K562 (cell line): ENCODE data around the gene KDM4C. TPM values are rescaled to one million over a fixed set of nuclear protein-coding genes. Genes with fewer than 3 reads are reported as not detected.

Experiments
- ATAC-seq: fragments of 200-7000 bp; cut with Tn5 transposase; 3 replicates; pipeline ENCODE4 v1.9.1; 2020; ENCODE audit warnings: moderate library complexity
- BruUV-seq: library from RNA; stranded (reverse); fragments of 400-500 nt; replicated peaks from 2 replicates; lab custom pipeline; 2021; lab: Mats Ljungman, UMichigan
- CTCF ChIA-PET: fragments of 300-600 bp; formaldehyde crosslinking; extraction: SDS; loops from one replicate; lab custom pipeline; 2021; ENCODE audit warnings: low intra/inter-chr PET ratio; lab: Yijun Ruan, JAX
- POLR2A ChIA-PET: fragments of 300-600, 350-650 bp; sonication (Branson Sonifier 250); formaldehyde crosslinking; extraction: SDS; loops from one replicate; lab custom pipeline; 2021; ENCODE audit warnings: antibody characterized with exemption, inconsistent platforms; lab: Yijun Ruan, JAX
- DNase-seq, 4 experiments: peaks; one replicate each; pipeline versions ENCODE4 v3.0.0 to v3.0.0-alpha.2; 2011 to 2018; ENCODE audit warnings: low spot score in 3 of 4, mixed read lengths in 3 of 4; ENCODE audit errors: extremely low read depth in 1 of 4
- FAIRE-seq: peaks from 2 replicates; lab custom pipeline; 2011; peaks lifted over from hg19 to GRCh38; lab: Jason Lieb, UNC
- H2AFZ ChIP-seq: 2 replicates; pipeline ENCODE4 v1.6.0; 2011; ENCODE audit warnings: low read depth, low read length, control low read depth, inconsistent platforms
- H3K27ac ChIP-seq: fragments of 200-600 bp; 3 replicates; pipeline ENCODE4 v1.8.0; 2011; ENCODE audit warnings: low read depth, mild to moderate bottlenecking, control low read depth, inconsistent platforms, low read length, moderate library complexity, mixed read lengths; ENCODE audit errors: extremely low read depth
- H3K27me3 ChIP-seq, 2 experiments: fragments of 300-600 bp in 1 of 2; 2 replicates in 1 of 2; 3 replicates in 1 of 2; pipeline versions ENCODE4 v1.6.0 to v1.8.0; 2011; ENCODE audit warnings: inconsistent platforms in 2 of 2, low read length in 2 of 2, mild to moderate bottlenecking in 1 of 2, mixed read lengths in 1 of 2, moderate library complexity in 1 of 2; ENCODE audit not compliant: control insufficient read depth in 2 of 2, insufficient read depth in 2 of 2
- H3K36me3 ChIP-seq: fragments of 300-600 bp; 3 replicates; pipeline ENCODE4 v1.8.0; 2011; ENCODE audit warnings: mild to moderate bottlenecking, low read length, inconsistent platforms; ENCODE audit not compliant: control insufficient read depth, insufficient read depth
- H3K4me1 ChIP-seq, 2 experiments: fragments of 200-600 bp in 1 of 2; replicated peaks in 1 of 2; 2 replicates in 1 of 2; 3 replicates in 1 of 2; pipeline versions ENCODE4 v1.5.1 to v1.8.0; 2011; ENCODE audit warnings: inconsistent platforms in 2 of 2, low read length in 2 of 2, mild to moderate bottlenecking in 1 of 2, mixed read lengths in 1 of 2, moderate library complexity in 1 of 2; ENCODE audit not compliant: control insufficient read depth in 2 of 2, insufficient read depth in 2 of 2
- H3K4me2 ChIP-seq: 2 replicates; pipeline ENCODE4 v1.6.1; 2011; ENCODE audit warnings: low read length, control low read depth, inconsistent platforms, mixed read lengths; ENCODE audit not compliant: insufficient read depth
- H3K4me3 ChIP-seq: fragments of 200-600 bp; sonication (generic), shearing (Covaris generic); 2 replicates; pipeline ENCODE4 v1.5.1; 2016; ENCODE audit warnings: control low read depth, inconsistent platforms
- H3K79me2 ChIP-seq: fragments of 200-600 bp; 3 replicates; pipeline ENCODE4 v1.8.0; 2011; ENCODE audit warnings: low read length, inconsistent platforms; ENCODE audit not compliant: control insufficient read depth, insufficient read depth
- H3K9ac ChIP-seq, 2 experiments: 2 replicates each; pipeline versions ENCODE4 v1.6.0 to v1.6.1; 2011; ENCODE audit warnings: low read depth in 2 of 2, low read length in 2 of 2, control low read depth in 1 of 2, inconsistent platforms in 1 of 2, mild to moderate bottlenecking in 1 of 2, mixed read lengths in 1 of 2; ENCODE audit not compliant: insufficient read depth in 1 of 2
- H3K9me1 ChIP-seq: one replicate; pipeline ENCODE4 v1.6.0; 2011; ENCODE audit warnings: inconsistent platforms, mild to moderate bottlenecking, low read length, moderate library complexity; ENCODE audit not compliant: control insufficient read depth, insufficient read depth
- H3K9me3 ChIP-seq: replicated peaks from 2 replicates; pipeline ENCODE4 v1.5.1; 2011; ENCODE audit warnings: low read depth, low read length, inconsistent platforms; ENCODE audit not compliant: control insufficient read depth, insufficient read depth
- H4K20me1 ChIP-seq: replicated peaks from 2 replicates; pipeline ENCODE4 v1.6.1; 2011; ENCODE audit warnings: low read length, inconsistent platforms, mixed read lengths; ENCODE audit not compliant: control insufficient read depth, insufficient read depth
- CBFB ChIP-seq: sonication (generic); formaldehyde crosslinking; IDR thresholded peaks from 2 replicates; pipeline ENCODE4 v1.4.0; 2020; ENCODE audit warnings: mild to moderate bottlenecking, missing genetic modification reagents
- CREM ChIP-seq: IDR thresholded peaks from 2 replicates; pipeline ENCODE4 v1.6.1; 2014; ENCODE audit warnings: antibody characterized with exemption, low read depth
- HMG20B ChIP-seq: fragments of 250-450 bp; sonication (Bioruptor Pico); IDR thresholded peaks from 2 replicates; pipeline ENCODE4 v1.5.0; 2021; ENCODE audit warnings: mild to moderate bottlenecking
- MXI1 ChIP-seq: IDR thresholded peaks from 2 replicates; pipeline ENCODE4 v1.6.1; 2011; ENCODE audit warnings: low read depth, mild to moderate bottlenecking, improper control_type of control experiment, low read length
- MYNN ChIP-seq, 2 experiments: sonication (generic); formaldehyde crosslinking in 1 of 2; IDR thresholded peaks; 2 replicates each; pipeline versions ENCODE4 v1.5.0 to v1.6.1; 2016 to 2020; ENCODE audit warnings: antibody characterized with exemption in 1 of 2, missing genetic modification reagents in 1 of 2
- PHF8 ChIP-seq: fragments of 200-600 bp; sonication (generic); IDR thresholded peaks from 2 replicates; pipeline ENCODE4 v1.6.1; 2012; ENCODE audit warnings: mixed run types, mild to moderate bottlenecking, inconsistent platforms, low read length, moderate library complexity, borderline replicate concordance
- POLR2H ChIP-seq: IDR thresholded peaks from 2 replicates; pipeline ENCODE4 v1.6.1; 2016; ENCODE audit warnings: missing genetic modification characterization, low read depth, mild to moderate bottlenecking, control low read depth, missing compliant biosample characterization, moderate library complexity
- RBM25 ChIP-seq: fragments of 200-400 bp; formaldehyde crosslinking; IDR thresholded peaks from 2 replicates; pipeline ENCODE4 v1.6.1; 2018; ENCODE audit warnings: low read length, low read depth, moderate library complexity; ENCODE audit not compliant: severe bottlenecking
- TEAD4 ChIP-seq, 2 experiments: sonication (generic) in 1 of 2; formaldehyde crosslinking in 1 of 2; IDR thresholded peaks; 2 replicates each; pipeline versions ENCODE4 v1.6.1 to v1.8.0; 2012 to 2022; ENCODE audit warnings: borderline replicate concordance in 1 of 2, inconsistent platforms in 1 of 2, low read length in 1 of 2, mild to moderate bottlenecking in 1 of 2, missing genetic modification reagents in 1 of 2
- THAP12 ChIP-seq: fragments of 250-450 bp; sonication (Bioruptor Pico); IDR thresholded peaks from 2 replicates; pipeline ENCODE4 v1.9.0; 2021; ENCODE audit warnings: mild to moderate bottlenecking, inconsistent platforms
- THRA ChIP-seq: fragments of 450-650 bp; IDR thresholded peaks from 2 replicates; pipeline ENCODE4 v1.6.1; 2017; ENCODE audit warnings: mild to moderate bottlenecking, moderate library complexity
- ZNF41 ChIP-seq: fragments of 250-450 bp; sonication (Bioruptor Pico); conservative IDR thresholded peaks from 2 replicates; pipeline ENCODE4 v1.4.0; 2020; ENCODE audit warnings: mild to moderate bottlenecking
- ZNF592 ChIP-seq: fragments of 450-650 bp; IDR thresholded peaks from 2 replicates; pipeline ENCODE4 v1.6.1; 2017; ENCODE audit warnings: antibody characterized with exemption, mild to moderate bottlenecking
- WGBS: fragments of 100-300 bp; shearing (Covaris generic); methylation state at CpG from one replicate; pipeline ENCODE4 v1.1.6; 2016; ENCODE audit warnings: low coverage, mixed read lengths; ENCODE audit not compliant: insufficient coverage; ENCODE audit errors: missing lambda C conversion rate; 5-methylcytosine and 5-hydroxymethylcytosine counted together
- in situ Hi-C: fragments of 300-500 bp; cut with MboI; formaldehyde crosslinking; loops from 4 replicates; pipeline ENCODE4 v1.15.0; 2018; ENCODE audit warnings: inconsistent platforms, mixed read lengths
- intact Hi-C: fragments of 100-400 bp; cut with micrococcal nuclease; formaldehyde crosslinking; loops from 2 replicates; pipeline ENCODE4 v1.14.2; 2022
- polyA plus RNA-seq, 8 experiments: library from polyadenylated mRNA; depleted of rRNA in 4 of 8; stranded (reverse) in 5 of 8; unstranded in 3 of 8; fragments of >200 nt; fragmentation: Nextera tagmentation in 2 of 8; fragmentation: Illumina TruSeq in 1 of 8; extraction: Ambion mirVana in 2 of 8; extraction: Trizol in 1 of 8; gene quantifications; 2 replicates each; pipeline versions ENCODE4 v1.2.1 to v1.2.3, GENCODE V29; 2011 to 2014; ENCODE audit warnings: inconsistent platforms in 1 of 8, missing spikeins in 1 of 8
- total RNA-seq, 7 experiments: library from RNA; depleted of rRNA in 6 of 7; stranded (reverse); fragments of >200 nt in 6 of 7; fragmentation: Illumina TruSeq in 2 of 7; extraction: Trizol in 2 of 7; gene quantifications; 2 replicates each; pipeline versions ENCODE4 v1.2.1 to v1.2.3, GENCODE V29; 2011 to 2021; ENCODE audit warnings: low replicate concordance in 1 of 7

KDM4C gene
- total and polyA plus RNA-seq, 9 of the 15 experiments (the other 6 are each of a cell fraction or from before 2014, with no cell fraction given), result 5.4 to 17.0 (median 12.6) TPM

- no peak overlapping the region for H2AFZ ChIP-seq
- peaks cover 0 to 4% of the 10 kb centered on the region in 2 experiments; a peak in 2 of 5 replicates for H3K4me1 ChIP-seq
- H3K9me3 ChIP-seq, result no peaks in the 10 kb centered on the region
- H3K9me1 ChIP-seq, result no peaks in the 10 kb centered on the region
- ATAC-seq (no peak), DNase-seq (no peak), FAIRE-seq (no peak)
- POLR2A ChIA-PET, result no interaction called here
- H3K9ac ChIP-seq, result no peak overlapping the region
- no peaks in the 10 kb centered on the region for H3K27me3 ChIP-seq
- intact Hi-C loops, result no loop called here
- in situ Hi-C loops, result no loop called here
- H3K36me3 ChIP-seq, result no peaks in the 10 kb centered on the region
- no peak overlapping the region for H3K4me3 ChIP-seq
- no peak overlapping the region for H3K4me2 ChIP-seq
- CTCF ChIA-PET, result no interaction called here
- no peaks in the 10 kb centered on the region for H4K20me1 ChIP-seq
- 86% methylated on average over 1 of the region's 1 CpG for WGBS
- no peak overlapping the region for H3K27ac ChIP-seq
- BruUV-seq, result no TSS peak
- H3K79me2 ChIP-seq, result no peaks in the 10 kb centered on the region
- TF ChIP-seq PHF8, result no peak
- TF ChIP-seq POLR2H (tag), result no peak
- no peak for TF ChIP-seq THAP12 (CRISPR knock-in tag)
- TF ChIP-seq TEAD4 (IDR thresholded peaks at IDR 0.05; ENCODE audit: low read length), result no peak
- no peak for TF ChIP-seq TEAD4 (CRISPR knock-in tag; IDR thresholded peaks at IDR 0.05; ENCODE audit: borderline replicate concordance)
- no peak for TF ChIP-seq MXI1
- TF ChIP-seq CBFB (CRISPR knock-in tag), result no peak
- TF ChIP-seq HMG20B (CRISPR knock-in tag), result no peak
- no peak for TF ChIP-seq MYNN (IDR thresholded peaks at IDR 0.05)
- TF ChIP-seq MYNN (CRISPR knock-in tag; IDR thresholded peaks at IDR 0.05), result no peak
- no peak for TF ChIP-seq ZNF41 (CRISPR knock-in tag)
- TF ChIP-seq RBM25, result no peak
- TF ChIP-seq CREM, result no peak
- TF ChIP-seq ZNF592, result no peak
- no peak for TF ChIP-seq THRA
Observed at GRCh38 chr9:7121664-7122063, 363.9 kb downstream of the KDM4C start.
